ENCODE data around the gene NEU2. TPM values are rescaled to one million over a fixed set of nuclear protein-coding genes. Genes with fewer than 3 reads are reported as not detected.

NEU2 gene
- total and polyA plus RNA-seq, 2 of the 13 experiments (the other 11 are each of a cell fraction or from before 2014, with no cell fraction given), result not detected

DNA sequence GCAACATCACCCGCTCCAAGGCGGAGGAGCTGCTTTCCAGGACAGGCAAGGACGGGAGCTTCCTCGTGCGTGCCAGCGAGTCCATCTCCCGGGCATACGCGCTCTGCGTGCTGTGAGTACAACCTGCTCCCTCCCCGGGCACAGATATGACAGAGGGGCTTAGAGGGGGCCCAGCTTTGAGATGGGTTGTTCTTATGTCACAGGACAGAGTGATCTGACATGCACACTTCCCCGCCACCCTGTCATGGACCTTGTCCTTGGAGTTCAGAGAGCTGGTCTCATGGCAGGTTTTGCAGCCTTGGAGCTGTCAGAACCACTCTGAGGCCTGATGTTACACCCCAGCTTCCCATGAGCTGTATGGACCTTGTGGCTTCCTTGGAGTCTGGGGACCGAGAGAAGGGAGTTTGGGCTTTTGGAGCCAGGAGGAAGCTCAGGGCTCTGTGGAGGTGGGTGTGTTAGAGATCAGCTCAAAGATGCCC, 28.1 kb downstream of the NEU2 start (continued):
- TF ChIP-seq MTA1 (CRISPR knock-in tag; IDR thresholded peaks at IDR 0.05; ENCODE audit: borderline replicate concordance), result peak; percentile 81; the same call in 1 of the 2 replicates
- TF ChIP-seq JUND (CRISPR knock-in tag; IDR thresholded peaks at IDR 0.05), result peak; percentile 15; the same call in 1 of the 2 replicates
- TF ChIP-seq SATB2 (CRISPR knock-in tag; IDR thresholded peaks at IDR 0.05), result no peak
- no peak for TF ChIP-seq ZNF354B (CRISPR knock-in tag; IDR thresholded peaks at IDR 0.05)
- TF ChIP-seq ZNF225 (CRISPR knock-in tag; IDR thresholded peaks at IDR 0.05), result no peak
- TF ChIP-seq ZNF776 (CRISPR knock-in tag; IDR thresholded peaks at IDR 0.05), result no peak
- TF ChIP-seq TBX3 (IDR thresholded peaks at IDR 0.05; ENCODE audit: borderline replicate concordance), result no peak
- TF ChIP-seq, protein P1, sequence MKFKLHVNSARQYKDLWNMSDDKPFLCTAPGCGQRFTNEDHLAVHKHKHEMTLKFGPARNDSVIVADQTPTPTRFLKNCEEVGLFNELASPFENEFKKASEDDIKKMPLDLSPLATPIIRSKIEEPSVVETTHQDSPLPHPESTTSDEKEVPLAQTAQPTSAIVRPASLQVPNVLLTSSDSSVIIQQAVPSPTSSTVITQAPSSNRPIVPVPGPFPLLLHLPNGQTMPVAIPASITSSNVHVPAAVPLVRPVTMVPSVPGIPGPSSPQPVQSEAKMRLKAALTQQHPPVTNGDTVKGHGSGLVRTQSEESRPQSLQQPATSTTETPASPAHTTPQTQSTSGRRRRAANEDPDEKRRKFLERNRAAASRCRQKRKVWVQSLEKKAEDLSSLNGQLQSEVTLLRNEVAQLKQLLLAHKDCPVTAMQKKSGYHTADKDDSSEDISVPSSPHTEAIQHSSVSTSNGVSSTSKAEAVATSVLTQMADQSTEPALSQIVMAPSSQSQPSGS (CRISPR knock-in tag; IDR thresholded peaks at IDR 0.05), result no peak
- TF ChIP-seq HNRNPL (IDR thresholded peaks at IDR 0.05; ENCODE audit: low read depth, low read length), result no peak; the same call in 1 of the 2 replicates
- no peak for TF ChIP-seq ZNF136 (CRISPR knock-in tag; IDR thresholded peaks at IDR 0.05; ENCODE audit: low read depth)
- TF ChIP-seq POLR2G (IDR thresholded peaks at IDR 0.05; ENCODE audit: low read depth, low read length), result 0 out of 2 replicates have a peak, but pooled peaks have one; percentile 22
- no peak for TF ChIP-seq WIZ (CRISPR knock-in tag; IDR thresholded peaks at IDR 0.05)
- no peak for TF ChIP-seq MAZ (IDR thresholded peaks at IDR 0.05; ENCODE audit: borderline replicate concordance, low read depth, low read length)
- no peak for TF ChIP-seq MAZ (CRISPR knock-in tag; IDR thresholded peaks at IDR 0.05; ENCODE audit: low read depth)
- TF ChIP-seq, protein P2, sequence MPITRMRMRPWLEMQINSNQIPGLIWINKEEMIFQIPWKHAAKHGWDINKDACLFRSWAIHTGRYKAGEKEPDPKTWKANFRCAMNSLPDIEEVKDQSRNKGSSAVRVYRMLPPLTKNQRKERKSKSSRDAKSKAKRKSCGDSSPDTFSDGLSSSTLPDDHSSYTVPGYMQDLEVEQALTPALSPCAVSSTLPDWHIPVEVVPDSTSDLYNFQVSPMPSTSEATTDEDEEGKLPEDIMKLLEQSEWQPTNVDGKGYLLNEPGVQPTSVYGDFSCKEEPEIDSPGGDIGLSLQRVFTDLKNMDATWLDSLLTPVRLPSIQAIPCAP (CRISPR knock-in tag; IDR thresholded peaks at IDR 0.05; ENCODE audit: low read depth), result no peak
- TF ChIP-seq RFX1 (IDR thresholded peaks at IDR 0.05), result no peak
- no peak; the same call in 1 of the 2 replicates for TF ChIP-seq DR1 (CRISPR knock-in tag; IDR thresholded peaks at IDR 0.05)
- TF ChIP-seq, protein P3, sequence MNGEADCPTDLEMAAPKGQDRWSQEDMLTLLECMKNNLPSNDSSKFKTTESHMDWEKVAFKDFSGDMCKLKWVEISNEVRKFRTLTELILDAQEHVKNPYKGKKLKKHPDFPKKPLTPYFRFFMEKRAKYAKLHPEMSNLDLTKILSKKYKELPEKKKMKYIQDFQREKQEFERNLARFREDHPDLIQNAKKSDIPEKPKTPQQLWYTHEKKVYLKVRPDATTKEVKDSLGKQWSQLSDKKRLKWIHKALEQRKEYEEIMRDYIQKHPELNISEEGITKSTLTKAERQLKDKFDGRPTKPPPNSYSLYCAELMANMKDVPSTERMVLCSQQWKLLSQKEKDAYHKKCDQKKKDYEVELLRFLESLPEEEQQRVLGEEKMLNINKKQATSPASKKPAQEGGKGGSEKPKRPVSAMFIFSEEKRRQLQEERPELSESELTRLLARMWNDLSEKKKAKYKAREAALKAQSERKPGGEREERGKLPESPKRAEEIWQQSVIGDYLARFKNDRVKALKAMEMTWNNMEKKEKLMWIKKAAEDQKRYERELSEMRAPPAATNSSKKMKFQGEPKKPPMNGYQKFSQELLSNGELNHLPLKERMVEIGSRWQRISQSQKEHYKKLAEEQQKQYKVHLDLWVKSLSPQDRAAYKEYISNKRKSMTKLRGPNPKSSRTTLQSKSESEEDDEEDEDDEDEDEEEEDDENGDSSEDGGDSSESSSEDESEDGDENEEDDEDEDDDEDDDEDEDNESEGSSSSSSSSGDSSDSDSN (CRISPR knock-in tag; IDR thresholded peaks at IDR 0.05), result peak; percentile 8; the same call in 1 of the 2 replicates
- no peak for TF ChIP-seq ZNF672 (CRISPR knock-in tag; IDR thresholded peaks at IDR 0.05)
- TF ChIP-seq, protein P4, sequence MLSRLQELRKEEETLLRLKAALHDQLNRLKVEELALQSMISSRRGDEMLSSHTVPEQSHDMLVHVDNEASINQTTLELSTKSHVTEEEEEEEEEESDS (CRISPR knock-in tag; IDR thresholded peaks at IDR 0.05; ENCODE audit: borderline replicate concordance), result no peak
- TF ChIP-seq, protein P5, sequence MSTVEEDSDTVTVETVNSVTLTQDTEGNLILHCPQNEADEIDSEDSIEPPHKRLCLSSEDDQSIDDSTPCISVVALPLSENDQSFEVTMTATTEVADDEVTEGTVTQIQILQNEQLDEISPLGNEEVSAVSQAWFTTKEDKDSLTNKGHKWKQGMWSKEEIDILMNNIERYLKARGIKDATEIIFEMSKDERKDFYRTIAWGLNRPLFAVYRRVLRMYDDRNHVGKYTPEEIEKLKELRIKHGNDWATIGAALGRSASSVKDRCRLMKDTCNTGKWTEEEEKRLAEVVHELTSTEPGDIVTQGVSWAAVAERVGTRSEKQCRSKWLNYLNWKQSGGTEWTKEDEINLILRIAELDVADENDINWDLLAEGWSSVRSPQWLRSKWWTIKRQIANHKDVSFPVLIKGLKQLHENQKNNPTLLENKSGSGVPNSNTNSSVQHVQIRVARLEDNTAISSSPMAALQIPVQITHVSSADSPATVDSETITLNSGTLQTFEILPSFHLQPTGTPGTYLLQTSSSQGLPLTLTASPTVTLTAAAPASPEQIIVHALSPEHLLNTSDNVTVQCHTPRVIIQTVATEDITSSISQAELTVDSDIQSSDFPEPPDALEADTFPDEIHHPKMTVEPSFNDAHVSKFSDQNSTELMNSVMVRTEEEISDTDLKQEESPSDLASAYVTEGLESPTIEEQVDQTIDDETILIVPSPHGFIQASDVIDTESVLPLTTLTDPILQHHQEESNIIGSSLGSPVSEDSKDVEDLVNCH (CRISPR knock-in tag; IDR thresholded peaks at IDR 0.05), result no peak
- TF ChIP-seq MYC (CRISPR knock-in tag; IDR thresholded peaks at IDR 0.05; ENCODE audit: borderline replicate concordance), result peak; percentile 60; the same call in 1 of the 2 replicates
- TF ChIP-seq, protein P6, sequence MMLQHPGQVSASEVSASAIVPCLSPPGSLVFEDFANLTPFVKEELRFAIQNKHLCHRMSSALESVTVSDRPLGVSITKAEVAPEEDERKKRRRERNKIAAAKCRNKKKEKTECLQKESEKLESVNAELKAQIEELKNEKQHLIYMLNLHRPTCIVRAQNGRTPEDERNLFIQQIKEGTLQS (CRISPR knock-in tag; IDR thresholded peaks at IDR 0.05), result no peak
- no peak for TF ChIP-seq GABPA (IDR thresholded peaks at IDR 0.05; ENCODE audit: low read depth, low read length)
- 0 out of 2 replicates have a peak, but pooled peaks have one; percentile 25 for TF ChIP-seq GABPA (CRISPR knock-in tag; IDR thresholded peaks at IDR 0.05; ENCODE audit: low read depth)

All from HepG2 (cell line).